Esophagus squamous epithelium (tissue), 5 donors: ENCODE measurements around the gene SPDYE4. TPM values are rescaled to one million over a fixed set of nuclear protein-coding genes. Genes with fewer than 3 reads are reported as not detected.

Experiments used
- DNase-seq: peaks from one replicate; lab custom pipeline; 2025; lab: John Stamatoyannopoulos, UW
- H3K27ac ChIP-seq, 4 donors: fragments of 200-600 bp; sonication (generic); one replicate each; pipeline ENCODE4 v1.5.1; 2016 to 2019; ENCODE audit warnings: mild to moderate bottlenecking in 1 of 4
- H3K27me3 ChIP-seq, 4 donors: fragments of 200-600 bp; sonication (generic); 1 replicate in 3 of 4; 2 replicates in 1 of 4; pipeline versions ENCODE4 v1.5.1 to v1.6.0; 2017 to 2021; ENCODE audit warnings: antibody characterized with exemption in 1 of 4
- H3K36me3 ChIP-seq, 3 donors: fragments of 200-600 bp; sonication (generic); one replicate each; pipeline ENCODE4 v1.5.1; 2016 to 2019
- H3K4me1 ChIP-seq, 3 donors: fragments of 200-600 bp; sonication (generic); one replicate each; pipeline ENCODE4 v1.5.1; 2017 to 2019
- H3K4me3 ChIP-seq, 4 donors: fragments of 200-600 bp; sonication (generic); 1 replicate in 3 of 4; 2 replicates in 1 of 4; pipeline ENCODE4 v1.5.1; 2016 to 2019; ENCODE audit warnings: mild to moderate bottlenecking in 2 of 4, moderate library complexity in 1 of 4
- H3K9me3 ChIP-seq, 3 donors: fragments of 200-600 bp; sonication (generic); one replicate each; pipeline ENCODE4 v1.5.1; 2016 to 2019
- CTCF ChIP-seq, 6 experiments: fragments of 450-650 bp in 4 of 6; fragments of 200-600 bp in 2 of 6; sonication (generic) in 2 of 6; IDR thresholded peaks; one replicate each; pipeline ENCODE4 v1.5.1; 2016 to 2019; ENCODE audit warnings: antibody characterized with exemption in 6 of 6, mild to moderate bottlenecking in 4 of 6, moderate library complexity in 4 of 6
- POLR2A ChIP-seq, 4 donors: fragments of 450-650 bp; IDR thresholded peaks; one replicate each; pipeline ENCODE4 v1.6.1; 2017; ENCODE audit warnings: antibody characterized with exemption in 4 of 4, mild to moderate bottlenecking in 4 of 4, moderate library complexity in 3 of 4
- WGBS, 2 donors: methylation state at CpG; one replicate each; pipeline ENCODE4 v1.1.5; 2018; 5-methylcytosine and 5-hydroxymethylcytosine counted together
- intact Hi-C: fragments of 100-400 bp; cut with DNase I; formaldehyde crosslinking; loops from one replicate; pipeline ENCODE4 v1.15.0; 2022
- total RNA-seq, 4 donors: library from RNA; depleted of rRNA; stranded (reverse); fragments of >200 nt; gene quantifications; one replicate each; pipeline ENCODE4 v1.1.0, GENCODE V29; 2016
- donor health status: DM: yes; HTN: yes; CAD: no.

Gene SPDYE4
- total RNA-seq, 4 donors from 2014 or later, result not detected

DNA sequence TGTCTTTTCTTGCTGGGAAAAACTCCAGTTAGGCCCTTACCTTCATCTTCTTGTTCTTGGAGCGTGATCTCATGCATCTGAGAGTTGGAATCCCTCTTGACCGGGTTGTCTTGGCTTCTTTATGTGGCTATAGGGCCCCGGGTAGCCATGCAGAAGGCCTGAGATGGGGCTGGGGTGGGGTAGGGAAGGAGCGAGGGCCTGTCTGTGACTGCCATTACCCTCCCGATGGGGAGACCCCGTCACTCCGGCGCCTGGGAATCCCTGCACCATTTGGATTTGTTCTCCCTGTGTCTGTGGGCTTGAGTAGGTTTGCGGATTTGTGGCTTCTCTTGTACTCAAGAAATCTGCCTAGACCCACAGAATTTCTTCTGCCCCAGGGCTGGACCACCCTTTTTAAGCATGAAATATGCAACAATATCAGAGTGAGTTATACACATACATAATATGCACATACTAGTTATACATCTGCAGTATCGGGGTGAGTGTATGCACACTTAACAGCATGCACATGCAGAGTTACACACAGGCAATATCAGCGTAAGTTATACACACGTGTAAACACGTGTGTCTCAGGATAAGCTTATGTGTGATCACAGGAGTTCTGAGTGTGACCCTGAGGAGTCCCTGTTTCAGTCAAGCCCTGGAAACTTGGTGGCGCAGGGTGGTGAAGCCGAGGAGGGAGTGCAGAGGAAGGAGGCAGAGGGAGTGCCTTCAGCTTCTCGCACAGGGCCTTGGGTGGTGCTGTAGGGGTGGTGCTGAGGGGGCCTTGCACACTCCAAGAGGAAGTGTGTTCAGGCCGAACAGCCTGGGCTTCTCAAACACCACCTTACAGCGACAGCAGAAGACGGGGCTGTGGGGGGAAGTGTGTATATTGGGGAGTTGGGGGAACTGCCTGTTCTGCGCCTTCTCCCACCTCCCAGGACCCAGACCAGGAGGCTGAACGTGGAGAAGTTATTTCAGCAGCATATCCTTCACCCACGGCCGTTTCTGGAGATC, 32.2 kb downstream of the SPDYE4 start:
- peaks cover 0 to 11% (median 0%) of the 10 kb centered on the region in 3 donors for H3K4me1 ChIP-seq
- no peak overlapping the region for H3K4me3 ChIP-seq
- H3K9me3 ChIP-seq, result no peaks in the 10 kb centered on the region
- intact Hi-C loops, result no loop called here
- no peaks in the 10 kb centered on the region for H3K36me3 ChIP-seq
- WGBS, 2 donors, result 76 to 81% methylated on average over 19 to 21 of the region's 23 CpGs
- no peaks in the 10 kb centered on the region for H3K27me3 ChIP-seq
- TF ChIP-seq POLR2A (IDR thresholded peaks at IDR 0.05), result no peak
- TF ChIP-seq CTCF (IDR thresholded peaks at IDR 0.05), result no peak
- DNase-seq, result no peak
- no peak overlapping the region for H3K27ac ChIP-seq

- Histone ChIP-seq H3K27ac (no peak overlapping the region), H3K27me3 (no peaks in the 10 kb centered on the region), H3K9me3 (no peaks in the 10 kb centered on the region), H3K4me3 (no peak overlapping the region), H3K36me3 (no peaks in the 10 kb centered on the region), H3K4me1 (peaks cover 0 to 11% (median 0%) of the 10 kb centered on the region in 3 donors)
- no peak for TF ChIP-seq CTCF (IDR thresholded peaks at IDR 0.05)
- no peak for TF ChIP-seq POLR2A (IDR thresholded peaks at IDR 0.05)
- intact Hi-C loops, result no loop called here
- DNase-seq, result no peak
- WGBS, 2 donors, result 86 to 98% methylated on average over 6 to 7 of the region's 7 CpGs
These were observed 33.9 kb downstream of the SPDYE4 start for GRCh38 chr17:8724451-8724850.

GRCh38 chr17:8720596-8720995, 37.8 kb downstream of the SPDYE4 start:
- H3K4me1 ChIP-seq, result no peaks in the 10 kb centered on the region
- intact Hi-C loops, result no loop called here
- DNase-seq, result no peak
- TF ChIP-seq POLR2A (IDR thresholded peaks at IDR 0.05) (no peak), CTCF (IDR thresholded peaks at IDR 0.05) (no peak)
- no peaks in the 10 kb centered on the region for H3K36me3 ChIP-seq
- no peak overlapping the region for H3K27ac ChIP-seq
- 79 to 80% methylated on average over 8 to 9 of the region's 9 CpGs for WGBS, 2 donors
- H3K27me3 ChIP-seq, result no peaks in the 10 kb centered on the region
- no peaks in the 10 kb centered on the region for H3K9me3 ChIP-seq
- no peak overlapping the region for H3K4me3 ChIP-seq

DNA sequence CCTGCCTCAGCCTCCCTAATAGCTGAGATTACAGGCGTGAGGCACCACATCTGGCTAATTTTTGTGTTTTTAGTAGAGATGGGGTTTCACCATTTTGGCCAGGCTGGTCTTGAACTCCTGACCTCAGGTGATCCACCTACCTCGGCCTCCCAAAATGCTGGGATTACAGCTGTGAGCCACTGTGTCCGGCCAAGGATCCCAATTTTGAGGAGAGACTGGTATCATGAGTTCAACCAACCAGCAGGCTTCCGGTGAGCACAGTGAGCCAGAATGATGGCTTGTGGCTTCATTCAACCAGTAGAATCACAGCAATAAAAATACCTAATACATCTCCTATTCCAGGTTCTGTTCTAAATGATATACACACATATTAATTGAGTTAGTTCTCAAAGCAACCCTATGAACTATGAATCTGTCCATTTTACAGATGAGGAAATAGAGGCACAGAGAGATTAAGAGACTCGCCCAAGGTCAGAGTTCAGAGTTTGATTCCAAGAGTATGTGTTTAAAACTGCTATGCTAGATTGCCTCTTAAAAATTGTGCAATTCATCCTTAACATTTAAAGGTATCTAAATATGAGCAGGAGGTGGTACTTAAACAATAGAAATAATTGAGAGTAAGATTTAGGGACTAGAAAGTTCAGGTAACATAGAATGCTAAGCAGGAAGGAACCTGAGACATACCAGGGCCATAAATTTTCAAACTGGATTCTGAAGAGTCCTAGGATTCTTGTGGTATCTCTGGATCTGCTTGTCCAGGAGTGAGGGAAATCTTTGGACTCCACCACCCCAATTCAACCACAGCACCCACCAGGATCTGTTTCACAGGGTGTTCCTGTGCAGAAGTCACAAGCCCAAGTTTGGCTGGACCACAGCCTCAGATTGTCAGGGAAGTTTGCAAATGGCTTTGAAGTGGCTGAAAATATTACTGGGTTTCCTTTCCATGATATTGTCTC, 38.8 kb downstream of the SPDYE4 start:
- 81 to 92% methylated on average over 5 of the region's 5 CpGs for WGBS, 2 donors
- Histone ChIP-seq H3K27ac (no peak overlapping the region), H3K9me3 (no peaks in the 10 kb centered on the region), H3K36me3 (no peaks in the 10 kb centered on the region), H3K4me1 (no peaks in the 10 kb centered on the region), H3K27me3 (no peaks in the 10 kb centered on the region), H3K4me3 (no peak overlapping the region)
- DNase-seq, result no peak
- intact Hi-C loops, result no loop called here
- no peak for TF ChIP-seq POLR2A (IDR thresholded peaks at IDR 0.05)
- TF ChIP-seq CTCF (IDR thresholded peaks at IDR 0.05), result no peak
